ENCODE results near the gene SUB1.

DNA sequence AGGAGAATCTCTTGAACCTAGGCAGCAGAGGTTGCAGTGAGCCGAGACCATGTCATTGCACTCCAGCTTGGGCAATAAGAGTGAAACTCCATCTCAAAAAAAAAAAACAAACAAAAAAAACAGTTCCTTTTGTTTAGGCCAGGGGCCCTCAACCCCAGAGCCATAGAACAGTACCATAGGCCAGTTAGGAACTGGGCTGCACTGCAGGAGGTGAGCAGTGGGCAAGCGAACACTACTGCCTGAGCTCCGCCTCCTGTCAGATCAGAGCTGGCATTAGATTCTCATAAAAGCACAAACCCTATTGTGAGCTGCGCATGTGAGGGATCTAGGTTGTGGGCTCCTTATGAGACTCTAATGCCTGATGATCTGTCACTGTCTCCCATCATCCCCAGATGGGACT lies 49.1 kb upstream of the SUB1 start:
- TF ChIP-seq CTCF (IDR thresholded peaks at IDR 0.05) = no peak
- no peak for TF ChIP-seq POLR2A (IDR thresholded peaks at IDR 0.05)
